A549 (cell line): ENCODE results near the gene STING1. TPM values are rescaled to one million over a fixed set of nuclear protein-coding genes. Genes with fewer than 3 reads are reported as not detected.
A peak's percentile ranks its signal among the peaks of the same experiment; 100 is the strongest.

ENCODE experiments used
- ATAC-seq, 2 experiments: fragments of 200-7000 bp in 1 of 2; fragments of >200 bp in 1 of 2; cut with Nextera tagmentation in 1 of 2; cut with Tn5 transposase in 1 of 2; 3 replicates each; pipeline versions ENCODE4 v1.8.0 to v1.9.1; 2018 to 2020; ENCODE audit warnings: mild to moderate bottlenecking in 1 of 2, moderate library complexity in 1 of 2
- CTCF ChIA-PET: fragments of 300-600 bp; sonication (Branson Sonifier 250); formaldehyde crosslinking; extraction: SDS; loops from one replicate; lab custom pipeline; 2021; ENCODE audit warnings: antibody characterized with exemption, inconsistent platforms; lab: Yijun Ruan, JAX
- POLR2A ChIA-PET: fragments of 350-600 bp; formaldehyde crosslinking; extraction: SDS; loops from one replicate; lab custom pipeline; 2021; ENCODE audit warnings: antibody characterized with exemption, inconsistent platforms; lab: Yijun Ruan, JAX
- DNase-seq, 2 experiments: peaks; one replicate each; pipeline versions ENCODE4 v3.0.0 to v3.0.0-alpha.2; 2011 to 2016; ENCODE audit warnings: low read depth in 1 of 2, low spot score in 1 of 2
- FAIRE-seq: peaks from 2 replicates; lab custom pipeline; 2011; peaks lifted over from hg19 to GRCh38; lab: Jason Lieb, UNC
- H3K27ac ChIP-seq, 2 experiments: fragments of >200 bp; sonication (Bioruptor Twin); formaldehyde crosslinking; 3 replicates each; pipeline ENCODE4 v1.5.1; 2016 to 2017
- H3K4me1 ChIP-seq: fragments of >200 bp; sonication (Bioruptor Twin); formaldehyde crosslinking; 3 replicates; pipeline ENCODE4 v1.6.1; 2016
- H3K4me2 ChIP-seq: fragments of >200 bp; sonication (Bioruptor Twin); formaldehyde crosslinking; 3 replicates; pipeline ENCODE4 v1.6.1; 2016
- H3K4me3 ChIP-seq: fragments of >200 bp; sonication (Bioruptor Twin); formaldehyde crosslinking; 3 replicates; pipeline ENCODE4 v1.5.1; 2016
- H3K9me3 ChIP-seq: fragments of >200 bp; sonication (Bioruptor Twin); formaldehyde crosslinking; 3 replicates; pipeline ENCODE4 v1.6.1; 2016
- BHLHE40 ChIP-seq: IDR thresholded peaks from 2 replicates; pipeline ENCODE4 v1.6.1; 2012; ENCODE audit warnings: low read depth, low read length, inconsistent platforms
- CEBPB ChIP-seq, 2 experiments: fragments of >200 bp in 1 of 2; sonication (Bioruptor Twin) in 1 of 2; formaldehyde crosslinking in 1 of 2; IDR thresholded peaks; 2 replicates each; pipeline ENCODE4 v1.6.1; 2012 to 2016
- CHD2 ChIP-seq: fragments of 150-350 bp; IDR thresholded peaks from 2 replicates; pipeline ENCODE4 v1.6.1; 2014; ENCODE audit warnings: low read length; ENCODE audit not compliant: partially characterized antibody
- CHD4 ChIP-seq: fragments of 200-600 bp; sonication (generic); IDR thresholded peaks from 2 replicates; pipeline ENCODE4 v1.6.1; 2016; ENCODE audit warnings: antibody characterized with exemption, mild to moderate bottlenecking, borderline replicate concordance
- EHMT2 ChIP-seq: fragments of 200-600 bp; sonication (generic); IDR thresholded peaks from 2 replicates; pipeline ENCODE4 v1.6.1; 2016; ENCODE audit warnings: antibody characterized with exemption, low read depth, mild to moderate bottlenecking, moderate library complexity
- ESRRA ChIP-seq: fragments of 150-350 bp; IDR thresholded peaks from 2 replicates; pipeline ENCODE4 v1.6.1; 2014; ENCODE audit warnings: mild to moderate bottlenecking, low read length, borderline replicate concordance
- FOSL2 ChIP-seq, 2 experiments: fragments of 450-650 bp in 1 of 2; fragments of >200 bp in 1 of 2; sonication (Bioruptor Twin) in 1 of 2; formaldehyde crosslinking; IDR thresholded peaks; 2 replicates each; pipeline versions ENCODE4 v1.5.0 to v1.6.1; 2016 to 2020; ENCODE audit warnings: mild to moderate bottlenecking in 1 of 2, moderate library complexity in 1 of 2
- GATA3 ChIP-seq: IDR thresholded peaks from 2 replicates; pipeline ENCODE4 v1.6.1; 2012; ENCODE audit warnings: borderline replicate concordance
- HES2 ChIP-seq: fragments of >200 bp; sonication (Bioruptor Twin); formaldehyde crosslinking; IDR thresholded peaks from 2 replicates; pipeline ENCODE4 v1.6.1; 2016
- JUN ChIP-seq, 2 experiments: fragments of >200 bp; sonication (Bioruptor Twin); formaldehyde crosslinking; IDR thresholded peaks; 2 replicates in 1 of 2; 3 replicates in 1 of 2; pipeline ENCODE4 v1.6.1; 2016 to 2017
- MAZ ChIP-seq: fragments of 150-350 bp; IDR thresholded peaks from 2 replicates; pipeline ENCODE4 v1.6.1; 2014; ENCODE audit warnings: antibody characterized with exemption, low read depth, low read length, borderline replicate concordance
- NFE2L2 ChIP-seq: fragments of 150-350 bp; conservative IDR thresholded peaks from 2 replicates; pipeline ENCODE4 v1.6.1; 2014; ENCODE audit warnings: low read length
- POLR2AphosphoS2 ChIP-seq: conservative IDR thresholded peaks from 2 replicates; pipeline ENCODE4 v1.6.1; 2012; ENCODE audit warnings: low read length, improper control_type of control experiment, inconsistent platforms
- RARB ChIP-seq: fragments of 250-450 bp; sonication (Bioruptor Pico); IDR thresholded peaks from 2 replicates; pipeline ENCODE4 v1.8.0; 2021; ENCODE audit warnings: mild to moderate bottlenecking, moderate library complexity
- RCOR1 ChIP-seq: fragments of 150-350 bp; IDR thresholded peaks from 2 replicates; pipeline ENCODE4 v1.6.1; 2014; ENCODE audit warnings: antibody characterized with exemption, low read length, low read depth
- SMC3 ChIP-seq: fragments of >200 bp; sonication (Bioruptor Twin); formaldehyde crosslinking; IDR thresholded peaks from 3 replicates; pipeline ENCODE4 v1.6.1; 2018; ENCODE audit warnings: inconsistent platforms
- SREBF2 ChIP-seq: fragments of 450-650 bp; IDR thresholded peaks from 2 replicates; pipeline ENCODE4 v1.6.1; 2014; ENCODE audit warnings: mild to moderate bottlenecking, moderate library complexity
- TP53 ChIP-seq: fragments of 250-450 bp; sonication (Bioruptor Pico); IDR thresholded peaks from 2 replicates; pipeline ENCODE4 v1.5.0; 2021; ENCODE audit warnings: mild to moderate bottlenecking, moderate library complexity
- ZC3H11A ChIP-seq: fragments of 450-650 bp; IDR thresholded peaks from 2 replicates; pipeline ENCODE4 v1.6.1; 2014; ENCODE audit warnings: antibody characterized with exemption, mild to moderate bottlenecking
- WGBS: methylation state at CpG from one replicate; pipeline ENCODE4 v1.1.6; 2017; ENCODE audit errors: missing lambda C conversion rate; 5-methylcytosine and 5-hydroxymethylcytosine counted together
- polyA plus RNA-seq, 4 experiments: library from polyadenylated mRNA; depleted of rRNA in 3 of 4; stranded (reverse); fragments of >200 nt; fragmentation: RNase III in 1 of 4; extraction: RNeasy Plus Mini Kit Qiagen cat#74134 plus additional on column Dnase treatment in 1 of 4; gene quantifications; 2 replicates in 3 of 4; 3 replicates in 1 of 4; pipeline ENCODE4 v1.2.3, GENCODE V29; 2011 to 2017
- TF ChIP-seq, protein P1 (sequence below): IDR thresholded peaks from 2 replicates; pipeline ENCODE4 v1.6.1; 2012
- TF ChIP-seq, protein P2 (sequence below): fragments of 200-600 bp; sonication (generic); IDR thresholded peaks from 2 replicates; pipeline ENCODE4 v1.6.1; 2016; ENCODE audit warnings: antibody characterized with exemption, mild to moderate bottlenecking, moderate library complexity
- TF ChIP-seq, protein P3 (sequence below): fragments of >200 bp; sonication (Bioruptor Twin); formaldehyde crosslinking; IDR thresholded peaks from 3 replicates; pipeline ENCODE4 v1.6.1; 2016

Gene STING1
- polyA plus RNA-seq, 2 of the 4 experiments (the other 2 are of a cell fraction): 0.72 to 0.92 TPM

DNA sequence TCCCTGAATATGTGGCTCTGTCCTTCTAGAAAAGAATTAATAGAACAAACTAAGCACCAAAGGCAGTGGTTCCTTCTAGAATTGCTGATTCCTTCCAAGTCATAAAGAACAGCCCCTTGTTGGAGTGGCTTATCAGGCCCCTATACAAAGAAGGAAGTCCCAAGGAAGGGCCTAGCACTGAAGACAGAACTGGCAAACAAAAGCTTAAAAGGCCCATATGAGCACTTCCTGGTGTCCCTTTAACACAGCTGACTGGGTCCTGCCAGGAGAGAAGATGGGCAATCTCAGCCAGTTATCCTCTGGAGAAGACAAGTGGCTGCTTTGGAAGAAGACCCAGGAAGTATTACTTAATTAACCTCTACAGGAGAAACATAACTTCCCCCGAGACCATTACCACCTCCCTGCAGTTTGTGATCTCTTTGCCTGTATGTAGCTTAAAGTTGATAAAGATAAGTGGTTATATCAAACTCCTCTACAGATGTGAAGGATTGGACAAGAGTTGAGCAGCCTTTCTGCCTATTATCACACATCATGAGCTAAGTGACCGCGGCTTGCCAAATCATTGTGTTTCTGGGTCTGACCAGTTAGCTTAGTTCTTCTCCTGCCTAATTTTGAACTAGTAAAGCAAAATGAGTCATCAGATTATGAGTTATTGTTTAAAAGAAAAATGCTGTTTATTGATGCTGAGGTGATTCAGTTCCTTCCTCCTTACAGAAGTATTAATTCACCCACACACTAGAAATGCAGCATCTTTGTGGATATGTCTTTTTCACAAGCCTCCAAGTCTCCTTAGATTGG is 13.3 kb upstream of the STING1 start:
- H3K27ac ChIP-seq: no peak overlapping the region
- ChIA-PET POLR2A (no interaction called here), CTCF (interaction anchor here (0.6 to 5.7 kb wide), 9 partner anchors 13 to 269 kb away, joined by 3 to 26 read pairs (median 3); partner anchors contain the start of gene STING1)
- WGBS: 94% methylated on average over 3 of the region's 3 CpGs
- TF ChIP-seq CHD4 (no peak), MAZ (no peak), TP53 (CRISPR knock-in tag) (no peak), FOSL2 (IDR thresholded peaks at IDR 0.05) (no peak), FOSL2 (CRISPR knock-in tag; IDR thresholded peaks at IDR 0.05) (peak; percentile 52), HES2 (no peak)
- ATAC-seq (peak in 1 of 2 experiments; percentile 46; a peak in 3 of 6 replicates), DNase-seq (no peak), FAIRE-seq (no peak)
- no peak overlapping the region; the same call in 2 of the 3 replicates for H3K4me2 ChIP-seq
- H3K9me3 ChIP-seq: no peaks in the 10 kb centered on the region
- H3K4me3 ChIP-seq: no peak overlapping the region
- H3K4me1 ChIP-seq: peaks cover 16% of the 10 kb centered on the region

DNA sequence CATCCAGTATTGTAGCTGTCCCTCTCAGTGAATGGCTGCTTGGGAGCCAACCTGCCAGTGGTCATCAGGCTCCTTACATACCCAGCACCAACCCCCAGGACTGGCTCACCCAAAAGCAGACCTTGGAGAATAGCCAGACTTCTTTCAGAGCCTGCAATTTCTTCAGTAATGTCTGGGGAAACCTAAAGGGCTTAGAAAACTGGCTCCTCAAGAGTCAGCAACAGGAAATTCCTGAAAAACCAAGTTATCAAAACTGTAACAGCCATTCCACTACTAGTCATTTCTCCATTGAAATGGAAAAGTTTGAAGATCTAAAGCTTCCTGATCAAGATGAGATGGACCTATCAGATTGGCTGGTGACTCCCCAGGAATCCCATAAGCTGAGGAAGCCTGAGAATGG is 12.3 kb upstream of the STING1 start:
- no peaks in the 10 kb centered on the region for H3K9me3 ChIP-seq
- no peak overlapping the region for H3K4me2 ChIP-seq
- ChIA-PET CTCF (interaction anchor here (0.7 to 5.7 kb wide), 7 partner anchors 12 to 215 kb away, joined by 3 to 26 read pairs (median 4); partner anchors contain the start of gene STING1), POLR2A (no interaction called here)
- DNase-seq (no peak), ATAC-seq (no peak), FAIRE-seq (no peak)
- TF ChIP-seq, protein P1, sequence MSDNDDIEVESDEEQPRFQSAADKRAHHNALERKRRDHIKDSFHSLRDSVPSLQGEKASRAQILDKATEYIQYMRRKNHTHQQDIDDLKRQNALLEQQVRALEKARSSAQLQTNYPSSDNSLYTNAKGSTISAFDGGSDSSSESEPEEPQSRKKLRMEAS: no peak
- TF ChIP-seq GATA3: no peak
- H3K27ac ChIP-seq: no peak overlapping the region
- no peak overlapping the region for H3K4me3 ChIP-seq
- peaks cover 16% of the 10 kb centered on the region for H3K4me1 ChIP-seq

- POLR2A ChIA-PET: no interaction called here
- H3K27ac ChIP-seq: no peak overlapping the region
- FAIRE-seq: no peak
These were observed 11.7 kb upstream of the STING1 start for GRCh38 chr5:139494256-139494655.

More at GRCh38 chr5:139494256-139494655, 11.7 kb upstream of the STING1 start:
- no peak for TF ChIP-seq ZC3H11A
- no peak for TF ChIP-seq BHLHE40
- TF ChIP-seq, protein P2, sequence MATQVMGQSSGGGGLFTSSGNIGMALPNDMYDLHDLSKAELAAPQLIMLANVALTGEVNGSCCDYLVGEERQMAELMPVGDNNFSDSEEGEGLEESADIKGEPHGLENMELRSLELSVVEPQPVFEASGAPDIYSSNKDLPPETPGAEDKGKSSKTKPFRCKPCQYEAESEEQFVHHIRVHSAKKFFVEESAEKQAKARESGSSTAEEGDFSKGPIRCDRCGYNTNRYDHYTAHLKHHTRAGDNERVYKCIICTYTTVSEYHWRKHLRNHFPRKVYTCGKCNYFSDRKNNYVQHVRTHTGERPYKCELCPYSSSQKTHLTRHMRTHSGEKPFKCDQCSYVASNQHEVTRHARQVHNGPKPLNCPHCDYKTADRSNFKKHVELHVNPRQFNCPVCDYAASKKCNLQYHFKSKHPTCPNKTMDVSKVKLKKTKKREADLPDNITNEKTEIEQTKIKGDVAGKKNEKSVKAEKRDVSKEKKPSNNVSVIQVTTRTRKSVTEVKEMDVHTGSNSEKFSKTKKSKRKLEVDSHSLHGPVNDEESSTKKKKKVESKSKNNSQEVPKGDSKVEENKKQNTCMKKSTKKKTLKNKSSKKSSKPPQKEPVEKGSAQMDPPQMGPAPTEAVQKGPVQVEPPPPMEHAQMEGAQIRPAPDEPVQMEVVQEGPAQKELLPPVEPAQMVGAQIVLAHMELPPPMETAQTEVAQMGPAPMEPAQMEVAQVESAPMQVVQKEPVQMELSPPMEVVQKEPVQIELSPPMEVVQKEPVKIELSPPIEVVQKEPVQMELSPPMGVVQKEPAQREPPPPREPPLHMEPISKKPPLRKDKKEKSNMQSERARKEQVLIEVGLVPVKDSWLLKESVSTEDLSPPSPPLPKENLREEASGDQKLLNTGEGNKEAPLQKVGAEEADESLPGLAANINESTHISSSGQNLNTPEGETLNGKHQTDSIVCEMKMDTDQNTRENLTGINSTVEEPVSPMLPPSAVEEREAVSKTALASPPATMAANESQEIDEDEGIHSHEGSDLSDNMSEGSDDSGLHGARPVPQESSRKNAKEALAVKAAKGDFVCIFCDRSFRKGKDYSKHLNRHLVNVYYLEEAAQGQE: no peak
- no peak for TF ChIP-seq SREBF2
- no peak for TF ChIP-seq JUN (IDR thresholded peaks at IDR 0.05)
- TF ChIP-seq EHMT2: no peak
- no peak for TF ChIP-seq HES2
- no peak for TF ChIP-seq ESRRA
- no peak for TF ChIP-seq RARB (CRISPR knock-in tag)
- no peak for TF ChIP-seq POLR2AphosphoS2
- TF ChIP-seq RCOR1: no peak
- TF ChIP-seq NFE2L2: no peak
- no peak for TF ChIP-seq CEBPB (IDR thresholded peaks at IDR 0.05)
- no peak for TF ChIP-seq MAZ
- TF ChIP-seq SMC3: no peak
- TF ChIP-seq CHD2: no peak
- TF ChIP-seq, protein P3, sequence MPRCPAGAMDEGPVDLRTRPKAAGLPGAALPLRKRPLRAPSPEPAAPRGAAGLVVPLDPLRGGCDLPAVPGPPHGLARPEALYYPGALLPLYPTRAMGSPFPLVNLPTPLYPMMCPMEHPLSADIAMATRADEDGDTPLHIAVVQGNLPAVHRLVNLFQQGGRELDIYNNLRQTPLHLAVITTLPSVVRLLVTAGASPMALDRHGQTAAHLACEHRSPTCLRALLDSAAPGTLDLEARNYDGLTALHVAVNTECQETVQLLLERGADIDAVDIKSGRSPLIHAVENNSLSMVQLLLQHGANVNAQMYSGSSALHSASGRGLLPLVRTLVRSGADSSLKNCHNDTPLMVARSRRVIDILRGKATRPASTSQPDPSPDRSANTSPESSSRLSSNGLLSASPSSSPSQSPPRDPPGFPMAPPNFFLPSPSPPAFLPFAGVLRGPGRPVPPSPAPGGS: no peak
- ATAC-seq: no peak
- Histone ChIP-seq H3K4me2 (no peak overlapping the region), H3K9me3 (no peaks in the 10 kb centered on the region), H3K4me3 (no peak overlapping the region), H3K4me1 (peaks cover 16% of the 10 kb centered on the region)
- CTCF ChIA-PET: interaction anchor here (1.1 to 5.7 kb wide), 3 partner anchors 19 to 72 kb away, joined by 4 to 26 read pairs (median 19); no protein-coding TSS in a partner anchor
- no peak for DNase-seq
- WGBS: 82% methylated on average over 3 of the region's 3 CpGs
